ENCODE results near the gene SMAD7.
A peak's percentile ranks its signal among the peaks of the same experiment; 100 is the strongest.

SMAD7 gene

DNA sequence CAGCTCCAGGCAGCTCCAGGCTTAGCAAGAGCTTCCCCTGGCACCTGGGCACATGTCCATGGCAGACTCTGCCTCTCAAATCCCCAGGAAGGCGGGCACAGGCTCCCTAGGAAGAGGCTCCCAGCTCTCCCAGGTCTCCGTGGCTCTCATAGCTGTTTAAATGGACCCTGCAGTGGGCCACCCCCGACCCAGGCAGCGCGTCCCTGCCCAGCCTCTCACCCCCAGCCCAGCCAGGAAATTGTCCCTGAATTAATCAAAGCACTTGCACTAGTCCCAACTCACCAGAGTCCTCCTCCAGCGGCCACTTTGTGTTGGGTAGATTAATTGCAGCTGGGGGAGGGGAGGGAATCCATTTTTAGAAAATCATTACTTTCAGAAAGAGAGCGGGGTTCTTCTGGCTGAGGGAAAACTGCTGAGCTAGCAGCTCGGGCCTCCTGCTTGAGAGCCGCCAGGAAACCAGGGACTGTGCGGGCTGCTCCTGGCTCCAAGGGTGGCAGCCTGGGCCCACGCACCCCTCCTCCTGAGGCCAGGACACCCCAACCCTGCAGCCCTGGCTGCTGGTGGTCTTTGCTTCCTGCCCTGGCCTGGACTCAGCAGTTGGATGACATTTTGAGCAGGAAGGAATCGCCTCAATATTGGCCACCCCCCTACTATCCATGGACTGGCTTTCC, 36.0 kb downstream of the SMAD7 start:
- H3K27ac ChIP-seq: no peak overlapping the region
- no peak for TF ChIP-seq ZFX (IDR thresholded peaks at IDR 0.05; ENCODE audit: borderline replicate concordance)
- TF ChIP-seq, protein P1, sequence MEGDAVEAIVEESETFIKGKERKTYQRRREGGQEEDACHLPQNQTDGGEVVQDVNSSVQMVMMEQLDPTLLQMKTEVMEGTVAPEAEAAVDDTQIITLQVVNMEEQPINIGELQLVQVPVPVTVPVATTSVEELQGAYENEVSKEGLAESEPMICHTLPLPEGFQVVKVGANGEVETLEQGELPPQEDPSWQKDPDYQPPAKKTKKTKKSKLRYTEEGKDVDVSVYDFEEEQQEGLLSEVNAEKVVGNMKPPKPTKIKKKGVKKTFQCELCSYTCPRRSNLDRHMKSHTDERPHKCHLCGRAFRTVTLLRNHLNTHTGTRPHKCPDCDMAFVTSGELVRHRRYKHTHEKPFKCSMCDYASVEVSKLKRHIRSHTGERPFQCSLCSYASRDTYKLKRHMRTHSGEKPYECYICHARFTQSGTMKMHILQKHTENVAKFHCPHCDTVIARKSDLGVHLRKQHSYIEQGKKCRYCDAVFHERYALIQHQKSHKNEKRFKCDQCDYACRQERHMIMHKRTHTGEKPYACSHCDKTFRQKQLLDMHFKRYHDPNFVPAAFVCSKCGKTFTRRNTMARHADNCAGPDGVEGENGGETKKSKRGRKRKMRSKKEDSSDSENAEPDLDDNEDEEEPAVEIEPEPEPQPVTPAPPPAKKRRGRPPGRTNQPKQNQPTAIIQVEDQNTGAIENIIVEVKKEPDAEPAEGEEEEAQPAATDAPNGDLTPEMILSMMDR (IDR thresholded peaks at IDR 0.05): no peak

GRCh38 chr18:48913775-48914174, 37.0 kb downstream of the SMAD7 start:
- H3K27ac ChIP-seq: no peak overlapping the region
- TF ChIP-seq, protein P1 (IDR thresholded peaks at IDR 0.05): no peak
- no peak for TF ChIP-seq ZFX (IDR thresholded peaks at IDR 0.05; ENCODE audit: borderline replicate concordance)

DNA sequence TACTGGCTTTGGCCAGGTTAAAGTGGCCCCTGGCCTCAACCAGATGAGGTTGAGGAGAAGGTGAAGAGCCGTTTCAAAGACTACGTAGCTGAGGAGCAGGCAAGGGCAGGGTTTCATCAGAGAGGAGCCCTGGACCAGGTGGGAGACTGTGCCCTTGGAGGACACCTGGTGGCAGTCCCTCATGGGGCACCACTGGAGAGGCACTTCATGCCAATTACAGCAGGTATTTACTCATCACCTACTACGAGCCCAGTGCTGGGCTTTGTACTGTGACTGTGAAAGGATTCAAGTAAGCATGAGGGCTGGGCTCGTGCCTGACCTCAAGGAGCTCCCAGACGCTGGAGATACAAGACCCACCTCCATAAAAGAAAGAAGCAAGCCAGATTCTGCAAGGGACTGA, 37.6 kb downstream of the SMAD7 start:
- no peak overlapping the region for H3K27ac ChIP-seq
- TF ChIP-seq, protein P1 (IDR thresholded peaks at IDR 0.05): peak; percentile 17; the same call in 1 of the 2 replicates
- TF ChIP-seq ZFX (IDR thresholded peaks at IDR 0.05; ENCODE audit: borderline replicate concordance): no peak

DNA sequence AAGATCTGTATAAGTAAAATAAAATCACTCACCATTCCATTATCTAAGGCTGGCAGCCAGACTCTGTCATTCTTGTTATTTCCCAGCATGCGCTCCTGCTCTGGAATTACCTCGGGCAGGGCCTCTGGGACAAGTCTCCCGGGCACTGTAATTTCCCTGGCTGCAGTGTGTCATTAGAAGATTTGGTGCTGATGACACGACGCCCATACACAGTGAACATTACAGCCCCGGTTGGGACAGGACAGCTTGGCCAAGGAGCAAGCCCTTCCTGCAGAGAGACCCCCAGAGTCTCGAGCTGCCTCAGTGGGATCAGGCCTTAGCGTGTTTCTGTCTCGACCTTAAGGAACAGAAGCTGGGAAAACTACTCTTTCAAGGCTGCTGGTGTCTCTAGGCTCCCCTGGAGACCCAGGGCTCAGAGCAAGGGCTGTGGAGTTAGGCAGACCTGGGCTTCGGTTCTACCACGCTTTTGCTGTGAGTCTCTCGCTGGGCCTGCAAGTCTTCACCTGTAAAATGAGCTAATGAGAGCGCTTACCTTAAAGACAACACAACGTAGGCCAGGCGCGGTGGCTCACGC, 39.7 kb downstream of the SMAD7 start:
- no peak overlapping the region for H3K27ac ChIP-seq
- TF ChIP-seq, protein P1 (IDR thresholded peaks at IDR 0.05): no peak
- TF ChIP-seq ZFX (IDR thresholded peaks at IDR 0.05; ENCODE audit: borderline replicate concordance): no peak

DNA sequence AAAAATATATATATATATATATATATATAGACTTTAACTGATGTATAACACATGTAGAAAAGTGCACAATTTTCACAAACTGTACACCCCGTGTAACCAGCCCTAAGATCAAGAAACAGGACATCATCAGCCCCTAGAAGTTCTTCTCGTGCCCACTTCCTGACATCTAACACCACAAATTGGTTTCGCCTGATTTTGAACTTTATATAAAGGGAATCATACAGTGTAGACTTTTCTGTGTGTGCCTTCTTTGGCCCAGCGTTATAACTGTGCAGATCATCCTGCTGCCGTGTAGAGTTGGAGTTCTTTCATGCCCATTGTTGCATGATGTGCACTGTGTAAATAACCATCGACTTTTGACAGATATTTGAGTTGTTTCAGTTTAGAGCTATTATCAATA, 41.0 kb downstream of the SMAD7 start:
- no peak overlapping the region for H3K27ac ChIP-seq
- TF ChIP-seq, protein P1 (IDR thresholded peaks at IDR 0.05): no peak
- TF ChIP-seq ZFX (IDR thresholded peaks at IDR 0.05; ENCODE audit: borderline replicate concordance): no peak

DNA sequence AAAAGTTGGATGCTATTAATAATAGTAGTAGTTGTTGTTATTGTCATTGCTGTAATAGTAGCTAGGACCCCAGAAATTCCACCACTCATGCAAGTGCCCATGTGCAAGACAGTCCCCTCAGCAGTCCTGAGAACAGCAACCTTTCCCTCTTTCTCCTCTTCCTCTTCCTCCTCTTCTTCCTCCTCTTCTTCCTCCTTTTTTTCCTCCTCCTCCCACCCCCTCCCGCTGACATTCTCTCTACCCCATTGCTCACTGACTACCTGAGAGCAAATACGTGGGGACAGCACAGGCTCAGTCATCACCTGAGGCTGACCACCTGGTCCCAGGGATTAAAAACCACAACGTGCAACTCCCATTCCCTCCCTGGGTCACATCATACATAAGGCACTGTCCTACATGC, 41.8 kb downstream of the SMAD7 start:
- no peak overlapping the region for H3K27ac ChIP-seq
- TF ChIP-seq, protein P1 (IDR thresholded peaks at IDR 0.05): no peak
- no peak for TF ChIP-seq ZFX (IDR thresholded peaks at IDR 0.05; ENCODE audit: borderline replicate concordance)

GRCh38 chr18:48905513-48905912, 45.3 kb downstream of the SMAD7 start:
- H3K27ac ChIP-seq: no peak overlapping the region
- TF ChIP-seq ZFX (IDR thresholded peaks at IDR 0.05; ENCODE audit: borderline replicate concordance): no peak
- TF ChIP-seq, protein P1 (IDR thresholded peaks at IDR 0.05): no peak
